Activated CD8-positive, alpha-beta memory T cell treated with anti-CD3 and anti-CD28 coated beads, Interleukin-2, amount 50 U/mL, for 1 hour (primary cell): ENCODE results near the gene IRX4.

ENCODE experiments used
- DNase-seq: peaks from one replicate; pipeline ENCODE4 v3.0.0-alpha.2; 2020; ENCODE audit errors: extremely low read depth

Gene IRX4

DNA sequence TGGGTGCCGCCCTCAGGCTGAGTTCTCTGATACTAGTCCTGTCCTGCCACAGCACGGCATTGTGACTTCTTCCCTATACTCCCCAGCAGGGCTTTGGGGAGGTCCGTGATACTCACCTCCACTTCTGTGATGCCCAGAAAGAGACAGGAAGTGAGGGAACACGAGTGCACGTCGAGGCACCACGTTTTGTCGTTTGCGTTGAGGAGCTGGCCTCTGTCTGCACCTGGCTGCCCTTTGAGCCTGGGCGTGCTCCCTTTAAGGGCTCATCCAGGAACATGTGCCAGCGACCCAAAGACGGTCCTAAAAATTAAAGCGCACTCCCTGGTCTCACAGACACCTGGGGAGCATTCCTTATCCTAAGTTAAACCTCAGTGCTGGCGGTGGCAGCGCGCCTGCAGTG is 8.7 kb upstream of the IRX4 start:
- DNase-seq, result no peak

DNA sequence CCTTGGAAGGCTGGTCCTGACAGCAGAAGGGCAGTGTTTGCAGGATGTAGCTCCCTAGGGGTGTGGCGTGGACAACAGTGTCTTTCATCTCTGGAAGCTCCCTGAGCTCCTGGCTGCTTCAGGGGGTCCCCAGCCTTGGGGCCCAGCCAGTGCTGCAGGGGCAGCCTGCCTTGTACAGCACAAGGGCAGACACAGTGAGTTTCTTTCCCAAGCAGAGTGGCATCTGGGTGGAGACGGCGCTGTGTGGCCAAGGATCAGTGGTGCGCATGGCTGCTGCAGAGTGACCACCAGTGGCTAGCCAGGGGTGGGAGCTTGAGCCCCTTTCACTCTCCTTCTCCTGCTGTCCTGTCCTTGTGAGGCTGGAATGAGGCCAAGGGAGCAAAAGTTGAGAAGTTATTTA is 7.6 kb upstream of the IRX4 start:
- no peak for DNase-seq

DNA sequence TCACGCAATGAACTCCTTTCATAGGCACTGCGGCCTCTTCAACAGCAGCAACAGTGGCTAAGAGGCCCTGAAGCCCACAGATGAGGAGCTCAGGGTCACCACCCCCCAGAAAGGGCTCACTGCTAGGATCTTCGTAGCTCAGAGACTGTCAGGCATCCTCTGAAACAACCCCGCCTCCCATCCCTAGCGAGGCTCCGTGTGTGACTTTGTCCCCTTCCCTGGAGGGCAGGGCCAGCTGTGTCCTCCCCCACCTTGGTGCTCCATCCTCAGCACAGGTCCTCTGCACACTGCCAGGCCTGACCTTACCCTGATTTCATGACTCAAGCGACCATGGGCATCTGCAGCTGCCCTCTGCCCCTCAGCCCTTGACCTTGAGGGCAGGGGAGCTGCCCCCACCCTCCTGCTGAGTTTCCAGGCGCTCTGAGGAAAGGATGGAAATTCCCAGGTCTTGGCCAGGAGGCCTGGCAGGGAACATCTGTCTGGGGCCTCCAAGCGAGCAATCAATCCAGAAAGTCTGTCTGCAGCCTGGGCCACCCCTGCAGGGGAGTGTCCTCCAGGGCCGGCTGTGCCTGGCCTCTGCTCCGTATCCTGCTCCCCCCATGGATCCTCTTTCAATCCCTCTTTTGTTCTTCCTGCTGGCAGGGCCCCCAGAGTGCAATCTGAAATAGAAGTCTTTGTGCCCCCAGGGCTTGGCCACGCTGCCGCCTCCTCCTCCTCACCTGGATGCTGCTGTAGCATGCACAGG is 6.8 kb upstream of the IRX4 start:
- DNase-seq, result no peak

DNA sequence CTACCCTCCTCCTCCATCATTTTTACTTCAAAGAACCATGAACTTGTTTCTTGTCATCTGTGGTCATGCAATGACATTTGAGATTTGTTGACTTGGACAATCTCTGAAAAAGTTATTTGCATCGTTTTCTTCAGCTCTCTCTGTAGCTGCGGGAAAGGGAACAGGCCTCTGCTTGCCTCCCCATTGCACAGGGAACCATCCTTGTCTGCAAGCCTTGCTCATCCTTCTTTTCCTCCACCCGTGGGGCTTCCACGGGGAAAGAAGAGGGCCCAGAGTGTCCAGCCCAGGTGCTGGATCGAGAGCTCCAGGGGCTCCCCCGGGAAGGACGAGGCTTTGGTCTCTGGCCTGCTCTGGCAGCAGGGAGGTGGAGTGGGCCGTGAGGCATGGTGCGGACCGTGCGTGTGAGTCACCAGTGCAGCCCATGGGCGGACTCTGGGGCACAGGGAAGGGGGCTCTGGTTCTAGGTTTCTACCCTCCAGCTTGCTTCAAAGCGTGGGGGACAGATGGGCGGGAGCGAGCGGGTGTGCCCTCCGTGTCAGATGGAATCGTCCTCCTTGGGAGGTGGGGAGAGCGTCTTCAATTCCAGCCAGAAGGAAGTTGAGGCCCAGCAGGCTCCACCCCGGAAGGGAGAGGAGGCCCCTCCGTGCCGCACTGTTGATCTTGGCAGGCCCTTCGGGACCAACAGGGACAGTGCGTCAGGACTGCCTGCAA is 6.0 kb upstream of the IRX4 start:
- DNase-seq, result no peak

DNA sequence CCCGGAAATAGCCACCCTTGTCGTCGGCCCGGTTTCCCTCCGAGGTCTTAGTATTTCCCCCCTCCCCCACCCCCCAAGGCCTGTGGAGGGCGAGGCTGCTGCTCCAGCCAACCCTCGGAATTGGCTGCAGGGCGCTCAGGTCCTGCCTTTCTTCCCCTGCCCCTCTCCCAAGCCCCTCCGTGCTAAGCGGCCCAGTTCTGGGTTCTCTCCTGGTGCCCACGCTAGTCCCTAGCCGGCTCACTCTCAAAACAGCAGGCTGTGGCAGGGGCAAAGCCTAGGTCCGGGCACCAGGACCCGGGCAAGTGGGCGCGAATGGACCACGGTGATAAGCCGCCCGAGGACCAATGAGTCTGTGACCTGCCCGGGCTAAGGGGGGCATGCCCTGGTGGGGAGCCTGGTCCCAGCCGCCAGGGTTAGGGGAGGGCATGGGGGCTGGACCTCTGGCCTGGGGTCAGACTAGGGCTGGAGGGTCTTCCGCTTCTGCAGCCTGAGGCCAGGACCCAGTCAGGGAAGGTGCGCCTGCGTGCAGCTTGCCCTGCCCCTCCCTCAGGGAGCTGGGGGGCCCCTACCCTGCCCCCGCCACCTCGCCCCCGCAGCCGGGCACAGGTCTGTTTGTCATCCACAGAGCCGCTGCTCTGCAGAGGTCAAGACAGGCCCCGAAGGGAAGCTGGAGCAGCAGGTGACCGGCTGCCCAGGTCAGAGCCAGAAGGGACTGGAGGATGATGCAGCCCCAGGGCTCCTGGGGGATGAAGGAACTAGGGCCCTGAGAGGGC is 5.0 kb upstream of the IRX4 start:
- no peak for DNase-seq

DNA sequence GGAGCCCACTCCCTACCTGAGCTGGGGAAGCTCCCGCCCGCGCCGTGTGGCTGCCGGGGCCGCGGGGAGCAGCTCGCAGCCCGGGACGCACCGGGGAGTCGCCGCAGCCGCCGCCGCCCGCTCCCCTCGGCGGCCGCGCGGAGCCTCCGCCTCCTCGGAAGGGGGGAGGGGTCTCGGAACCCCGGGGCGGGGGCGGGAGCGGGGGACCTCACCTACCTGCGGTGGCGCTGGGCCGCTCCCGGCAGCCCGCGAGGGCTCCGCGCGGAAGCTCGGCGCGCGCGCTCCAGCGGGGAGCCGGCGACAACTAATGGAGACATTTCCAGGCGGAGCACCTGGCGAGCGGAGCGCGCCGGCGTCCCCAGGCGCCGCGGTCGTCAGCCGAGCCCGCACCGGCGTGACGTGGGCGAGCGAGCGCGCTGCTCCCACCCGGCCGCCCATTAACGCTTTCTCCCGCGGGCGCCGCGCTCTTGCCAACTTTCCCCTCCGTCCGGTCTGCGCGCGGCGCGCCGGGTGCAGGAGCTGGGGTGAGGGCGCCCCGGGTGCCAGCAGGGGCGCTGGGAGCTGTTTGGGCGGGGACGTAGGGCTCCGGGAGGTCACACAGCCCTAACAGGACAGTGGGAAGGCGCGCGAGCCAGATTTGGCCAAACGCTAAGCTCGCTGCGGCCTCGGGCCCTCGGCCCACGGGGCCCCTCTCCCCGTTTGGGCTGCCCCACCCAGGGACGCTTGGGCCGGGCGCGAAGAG is 4.3 kb upstream of the IRX4 start:
- DNase-seq, result no peak

DNA sequence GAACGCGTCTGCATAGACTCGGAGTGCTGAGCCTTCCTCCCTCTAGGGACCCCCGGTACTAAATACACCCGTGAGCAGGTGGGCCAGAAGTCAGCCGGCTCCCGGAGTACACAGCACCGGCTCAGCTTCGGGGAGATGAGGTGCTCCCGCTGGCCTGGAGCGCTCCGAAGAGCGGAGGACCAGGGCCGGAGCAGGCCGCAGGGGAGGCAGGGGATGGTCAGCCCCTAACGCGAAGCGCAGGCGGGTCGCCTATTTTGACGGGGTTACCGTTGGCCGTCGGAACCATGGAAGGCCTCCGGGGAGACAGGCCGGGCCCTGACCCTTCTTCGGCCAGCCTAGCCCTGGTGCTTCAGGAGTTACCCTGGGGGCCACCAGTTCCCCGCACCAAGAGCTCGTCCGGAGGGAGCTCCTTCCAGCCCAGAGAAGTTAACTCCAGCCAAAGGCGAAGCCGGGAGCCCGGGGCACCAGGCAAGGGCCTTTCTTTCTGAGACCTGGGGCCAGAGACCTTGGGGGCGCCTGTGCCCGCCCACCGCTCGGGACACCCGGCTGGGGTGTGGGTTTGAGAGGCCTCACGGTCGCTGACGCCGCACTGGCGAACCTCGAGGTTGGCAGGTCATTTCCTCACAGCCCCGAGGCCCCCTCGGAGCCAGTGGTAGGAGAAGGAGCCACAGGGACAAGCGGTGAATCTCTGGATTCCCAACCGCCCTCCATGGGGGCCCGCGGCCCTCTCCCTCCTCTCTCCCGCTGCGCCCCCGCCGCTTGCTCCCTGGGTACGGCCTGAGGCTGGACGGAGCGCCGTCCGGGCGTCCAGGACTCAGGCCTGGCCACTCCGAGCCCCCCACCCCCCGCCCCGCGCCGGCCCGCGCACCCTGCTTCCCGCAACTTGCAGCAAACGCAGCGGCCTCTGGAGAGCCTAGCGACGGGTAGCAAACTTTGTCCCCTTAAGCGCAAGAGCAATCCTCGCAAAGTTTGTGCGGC is 3.4 kb upstream of the IRX4 start:
- no peak for DNase-seq

DNA sequence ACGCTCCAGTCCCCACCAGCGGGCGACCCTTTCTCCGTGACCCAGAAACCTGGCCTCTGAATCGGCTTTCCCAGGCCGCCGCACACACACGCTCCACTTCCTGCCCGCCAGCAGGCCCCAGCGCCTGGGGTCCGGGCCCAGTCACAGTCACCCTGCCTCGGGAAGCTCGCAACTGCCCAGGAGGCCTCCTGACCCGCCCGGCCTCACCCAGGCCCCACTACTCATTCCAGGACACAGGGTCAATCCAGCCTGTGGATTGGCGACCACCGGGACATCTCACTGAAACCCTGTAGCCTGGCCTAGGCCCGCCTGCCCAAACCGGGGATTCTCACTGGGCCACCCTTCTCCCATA is 2.7 kb upstream of the IRX4 start:
- DNase-seq, result no peak

DNA sequence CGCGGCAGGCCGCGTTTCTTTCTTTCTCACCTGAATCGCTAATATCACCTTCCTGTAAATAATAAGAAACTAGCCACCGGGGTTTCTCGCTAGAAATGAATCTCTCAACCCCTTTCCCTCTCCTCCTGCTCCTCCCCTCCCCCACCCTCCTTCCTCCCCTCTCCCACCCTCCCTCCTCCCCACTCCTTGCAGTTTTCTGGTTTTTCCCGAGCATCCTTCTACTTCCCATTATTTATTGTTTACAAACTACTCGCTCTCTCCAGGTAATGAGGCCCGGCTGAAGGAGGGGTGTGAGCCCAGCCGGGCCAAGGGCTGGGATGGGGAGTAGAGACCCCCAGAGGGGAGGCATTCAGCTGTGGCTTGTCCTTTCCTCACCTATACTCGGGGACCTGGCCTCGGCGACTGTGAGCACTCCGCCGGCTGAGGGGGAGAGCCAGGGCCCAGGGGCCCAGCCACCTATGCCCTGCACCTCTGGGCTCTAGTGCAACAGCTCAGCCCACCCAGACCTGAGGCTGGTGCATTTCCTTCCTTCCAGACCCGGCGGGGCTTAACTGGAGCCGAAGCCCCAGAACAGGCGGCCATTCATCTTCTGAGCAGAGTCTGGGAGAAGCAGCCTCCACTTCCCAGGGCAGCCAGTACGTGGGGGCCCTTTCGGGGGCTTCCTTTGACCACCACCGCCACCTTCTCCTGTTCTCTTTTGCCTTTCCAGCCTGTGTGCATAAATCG is 2.1 kb upstream of the IRX4 start:
- no peak for DNase-seq

DNA sequence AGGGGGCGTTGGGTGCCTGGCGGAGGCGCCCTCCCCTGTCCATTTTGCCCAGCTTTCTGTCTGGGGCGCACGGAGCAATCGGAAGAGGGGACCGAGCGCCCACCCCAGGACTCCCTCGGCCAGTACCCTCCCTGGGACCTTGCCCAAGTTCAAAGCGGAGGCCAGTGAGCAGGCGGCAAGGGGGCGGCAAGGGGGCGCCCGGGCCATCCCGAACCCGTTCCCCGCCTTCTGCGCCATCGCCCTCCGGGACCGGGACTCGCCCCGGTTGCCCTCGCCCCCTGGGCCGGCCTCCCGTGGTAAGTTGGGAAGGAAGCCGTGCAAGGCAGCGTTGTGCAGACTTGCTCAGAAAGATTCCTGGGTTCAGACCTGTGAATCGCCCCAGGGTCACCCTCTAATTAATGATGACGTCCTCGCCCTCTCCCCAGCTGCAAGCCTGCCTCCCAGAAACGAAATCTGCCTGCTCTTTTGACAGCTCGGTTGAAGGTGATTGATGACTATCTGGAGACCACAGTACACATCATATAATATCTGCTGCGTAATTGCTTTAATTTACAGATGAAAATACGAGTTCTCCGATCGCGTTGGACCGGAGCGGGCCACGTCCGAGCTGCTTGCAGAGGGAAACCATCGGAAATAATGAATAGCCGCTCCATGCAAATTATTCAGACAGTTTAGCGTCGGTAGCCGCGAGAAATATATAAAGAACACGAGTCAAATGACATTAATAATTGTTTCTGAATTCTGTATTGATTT is 1.4 kb upstream of the IRX4 start:
- no peak for DNase-seq

DNA sequence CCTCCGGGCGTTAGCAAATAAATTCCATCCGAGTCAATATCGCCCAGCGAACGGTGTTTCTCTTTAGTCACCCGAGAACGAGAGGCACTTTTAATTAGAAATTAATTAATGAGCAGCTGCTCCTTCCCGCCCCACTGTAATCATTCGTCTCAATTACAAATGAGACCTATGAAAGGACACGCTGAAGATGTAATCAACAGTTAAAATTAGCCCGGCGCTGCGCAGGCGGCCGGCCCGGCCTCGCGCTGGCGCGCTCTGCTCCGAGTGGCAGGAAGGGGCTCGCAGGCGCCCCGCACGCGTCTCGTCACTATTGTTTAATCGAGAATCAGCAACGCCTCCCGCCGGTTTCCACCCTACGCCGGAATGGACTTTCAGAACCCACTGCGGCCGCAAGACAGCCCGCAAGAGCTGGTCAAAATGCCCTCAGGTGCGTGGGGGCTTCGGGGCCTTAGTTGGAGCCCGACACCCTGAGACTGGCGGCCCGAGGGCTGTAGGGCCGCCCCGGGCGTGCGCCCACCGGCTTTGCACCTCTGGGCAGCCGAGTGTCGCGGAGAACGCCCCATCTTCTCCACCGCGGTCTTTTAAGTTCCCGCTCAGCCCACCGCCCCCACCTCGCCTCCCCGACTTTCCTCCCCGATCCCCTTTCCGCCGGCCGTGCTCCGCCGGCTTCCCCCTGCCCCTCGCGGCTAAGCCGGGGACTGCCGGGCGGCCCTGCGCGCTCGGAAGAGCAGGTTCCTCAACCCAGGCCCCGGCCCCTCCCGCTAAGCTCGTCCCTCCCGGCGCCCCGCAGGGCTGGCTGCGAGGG is 597 bp upstream of the IRX4 start:
- DNase-seq, result no peak

DNA sequence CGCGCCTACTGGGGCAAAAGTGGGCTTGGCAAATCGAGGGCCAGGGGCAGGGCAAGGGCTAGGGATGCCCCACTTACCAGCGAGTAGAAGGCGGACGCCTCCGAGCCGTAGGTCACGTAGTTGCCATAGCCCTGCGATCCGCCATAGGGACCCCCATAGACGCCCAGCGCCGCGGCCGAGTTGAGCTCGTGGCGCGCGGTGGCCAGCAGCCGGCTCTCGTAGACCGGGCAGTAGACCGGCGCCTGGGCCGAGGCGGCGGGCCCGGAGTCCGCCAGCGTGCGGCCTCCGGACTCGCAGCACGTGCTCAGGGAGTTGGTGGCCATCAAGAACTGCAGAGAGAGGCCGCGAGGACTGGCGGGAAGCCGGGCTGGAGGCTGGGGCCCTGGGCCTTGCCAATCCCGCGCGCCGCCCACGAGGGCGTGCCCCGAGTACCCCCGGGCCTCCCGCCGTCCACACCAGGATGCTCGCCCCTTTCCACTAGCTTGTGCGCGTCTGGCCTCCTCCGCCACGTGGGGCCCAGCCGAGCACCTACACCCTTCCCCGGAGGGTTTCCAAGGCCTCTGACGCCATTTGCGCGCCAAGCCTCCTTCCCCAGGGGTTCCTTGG is 891 bp downstream of the IRX4 start:
- DNase-seq, result no peak

DNA sequence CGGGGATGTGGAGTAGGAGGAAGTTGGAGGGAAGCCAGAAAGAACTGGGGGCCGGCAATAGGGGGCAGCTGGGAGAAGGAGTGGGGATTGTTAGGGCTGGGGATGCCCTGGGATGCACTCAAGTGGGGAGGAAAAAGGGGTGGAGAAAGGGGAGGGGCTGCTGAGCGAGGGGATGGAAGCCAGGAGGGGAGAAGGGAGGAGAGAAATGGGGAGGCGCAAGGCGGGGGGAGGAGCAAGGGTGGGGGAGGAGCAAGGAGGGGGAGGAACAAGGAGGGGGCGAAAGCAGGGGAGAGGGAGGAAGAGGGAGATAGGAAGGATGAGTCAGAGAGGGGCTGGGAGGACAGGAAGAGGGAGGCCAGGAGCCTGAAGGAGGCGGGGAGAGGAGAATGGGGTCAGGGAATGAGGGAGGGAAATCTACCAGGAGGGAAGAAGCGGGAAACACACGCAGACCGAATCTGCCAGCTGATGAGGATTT is 1.6 kb downstream of the IRX4 start:
- DNase-seq, result no peak

DNA sequence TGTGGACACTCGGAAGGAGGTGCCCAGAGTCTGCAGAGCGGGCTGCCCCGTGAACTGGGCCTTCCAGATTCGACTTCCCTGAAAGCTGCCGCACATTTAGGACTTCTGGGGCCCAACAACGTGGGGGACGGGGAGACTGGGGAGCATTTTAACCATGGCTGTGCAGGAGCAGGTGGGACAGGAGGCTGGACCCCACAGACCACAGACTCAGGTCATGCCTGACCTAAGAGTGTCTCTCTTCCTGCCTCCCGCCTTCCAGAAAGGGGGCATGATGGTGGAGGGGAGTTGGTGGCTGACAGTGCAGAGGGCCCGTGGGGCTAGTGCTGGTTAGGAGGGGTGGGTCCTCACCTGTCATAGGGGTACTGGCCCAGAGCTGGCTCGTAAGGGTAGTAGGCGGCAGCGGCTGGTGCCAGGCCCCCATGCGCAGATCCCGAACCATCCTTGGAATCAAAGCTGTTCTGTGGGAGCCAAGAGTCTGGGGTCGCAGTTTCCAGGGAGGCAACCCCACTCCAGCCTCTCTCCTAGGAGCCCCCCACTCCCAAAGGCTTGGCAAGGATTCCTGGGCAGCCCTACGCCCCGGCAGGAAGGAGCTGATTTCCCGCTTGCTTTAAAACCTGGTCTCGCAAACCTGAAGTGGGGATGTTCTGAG is 2.2 kb downstream of the IRX4 start:
- no peak for DNase-seq

DNA sequence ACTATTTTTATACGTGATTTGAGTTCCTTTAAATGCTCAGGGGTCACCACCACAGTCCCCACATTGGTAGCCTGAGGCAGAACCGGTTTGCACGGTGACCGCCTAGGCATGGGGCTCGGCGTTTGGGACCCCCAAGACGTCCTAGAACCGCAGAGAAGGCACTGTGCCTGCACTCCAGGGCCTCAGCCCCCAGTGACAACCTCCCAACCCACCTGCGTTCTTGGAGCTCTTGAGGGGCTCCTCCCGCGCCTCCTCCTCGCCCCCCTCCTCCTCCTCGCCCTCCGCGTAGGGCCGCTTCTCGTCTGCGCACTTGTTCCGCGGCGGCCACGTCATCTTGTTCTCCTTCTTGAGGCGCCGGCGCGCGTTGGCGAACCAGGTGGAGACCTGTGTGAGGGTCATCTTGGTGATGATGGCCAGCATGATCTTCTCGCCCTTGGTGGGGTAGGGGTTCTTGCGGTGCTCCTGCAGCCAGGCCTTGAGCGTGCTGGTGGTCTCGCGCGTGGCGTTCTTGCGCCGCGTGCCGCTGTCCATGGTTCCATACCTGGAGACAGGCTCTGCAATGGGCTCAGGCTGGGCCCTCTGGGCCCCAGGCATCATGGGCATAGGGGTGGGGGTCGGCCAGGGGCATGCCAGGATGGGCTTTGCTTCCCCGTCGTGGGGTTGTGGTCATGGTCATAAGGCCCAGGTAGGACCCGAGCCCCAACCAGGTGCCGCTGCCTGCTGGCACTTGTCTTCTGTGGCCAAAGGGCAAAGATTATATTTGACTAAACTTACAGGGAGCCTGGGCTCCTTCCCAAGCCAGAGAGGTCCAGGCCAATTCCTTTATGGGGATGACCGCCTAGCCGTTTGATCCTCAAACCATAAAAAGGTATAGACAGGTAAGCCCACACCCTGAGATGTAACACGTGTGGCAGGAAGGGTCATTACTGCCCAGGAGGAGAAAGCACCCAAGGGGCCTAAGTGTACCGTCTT is 3.1 kb downstream of the IRX4 start:
- no peak for DNase-seq

DNA sequence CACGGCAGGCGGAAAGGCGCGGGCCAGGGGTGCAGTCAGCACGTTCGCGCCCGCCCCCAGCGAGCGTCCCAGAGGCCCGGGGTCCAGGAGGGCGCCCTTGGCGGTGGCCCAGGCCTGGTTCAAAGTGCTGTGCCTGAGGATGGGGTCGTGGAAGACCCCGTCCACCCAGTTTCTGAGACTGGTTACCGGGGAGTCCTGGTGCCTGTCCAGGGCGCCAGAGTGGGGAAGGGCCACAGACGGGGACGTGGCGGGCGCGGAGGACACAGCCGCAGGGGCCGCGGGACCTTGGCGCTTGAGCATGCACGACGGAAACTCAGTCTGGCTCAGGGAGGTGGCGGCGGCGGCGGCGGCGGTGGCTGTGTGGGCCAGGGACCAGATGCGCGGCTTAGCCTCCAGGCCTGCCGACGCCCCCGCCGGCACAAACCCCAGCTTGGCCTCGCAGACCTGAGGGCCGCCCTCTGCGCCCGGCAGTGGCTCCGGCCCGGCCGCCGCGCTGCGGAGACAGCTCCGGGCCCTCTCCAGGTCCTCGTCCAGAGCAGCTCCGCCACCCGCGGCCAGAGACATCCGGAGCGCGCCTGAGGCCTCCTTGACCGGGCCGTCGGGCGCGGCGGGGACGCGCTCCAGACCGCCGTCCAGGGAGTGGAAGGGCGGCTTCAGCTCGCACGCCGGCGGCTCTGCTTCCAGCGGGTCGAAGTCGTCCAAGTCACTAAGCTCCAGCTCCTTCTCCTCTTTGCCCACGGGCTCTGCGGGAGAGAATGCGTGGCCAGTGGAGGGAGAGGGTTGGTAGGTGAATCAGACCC is 4.5 kb downstream of the IRX4 start:
- no peak for DNase-seq
